Muscle of leg (tissue), 11 donors: ENCODE data around the gene DNAJC17. TPM values are rescaled to one million over a fixed set of nuclear protein-coding genes. Genes with fewer than 3 reads are reported as not detected.
A peak's percentile ranks its signal among the peaks of the same experiment; 100 is the strongest.

Experiments
- DNase-seq: peaks from one replicate; pipeline ENCODE4 v3.0.0; 2013
- H3K27ac ChIP-seq: one replicate; pipeline ENCODE4 v1.5.1; 2013; ENCODE audit warnings: mild to moderate bottlenecking, low read length, control low read depth
- H3K27me3 ChIP-seq: one replicate; pipeline ENCODE4 v1.6.1; 2013; ENCODE audit warnings: low read length; ENCODE audit not compliant: control insufficient read depth, insufficient read depth
- H3K36me3 ChIP-seq: one replicate; pipeline ENCODE4 v1.6.1; 2013; ENCODE audit warnings: low read length; ENCODE audit not compliant: control insufficient read depth, insufficient read depth
- H3K4me1 ChIP-seq: one replicate; pipeline ENCODE4 v1.6.1; 2013; ENCODE audit warnings: low read length; ENCODE audit not compliant: control insufficient read depth, insufficient read depth
- H3K4me3 ChIP-seq: one replicate; pipeline ENCODE4 v1.5.1; 2013; ENCODE audit warnings: low read length, control low read depth
- H3K9me3 ChIP-seq: replicated peaks from 2 replicates; pipeline ENCODE4 v1.6.1; 2013; ENCODE audit warnings: low read depth, low read length; ENCODE audit not compliant: control insufficient read depth
- WGBS: methylation state at CpG from one replicate; pipeline ENCODE4 v1.1.5; 2013; ENCODE audit warnings: missing lambda C conversion rate; ENCODE audit not compliant: insufficient coverage; 5-methylcytosine and 5-hydroxymethylcytosine counted together
- polyA plus RNA-seq, 8 donors: library from polyadenylated mRNA; unstranded; fragments of 120-200 nt; gene quantifications; one replicate each; pipeline versions ENCODE4 v1.2.1 to v1.2.3, GENCODE V29; 2013; ENCODE audit warnings: inconsistent platforms in 1 of 8, low replicate concordance in 1 of 8; ENCODE audit not compliant: insufficient read length in 8 of 8, insufficient read depth in 1 of 8
- total RNA-seq: library from RNA; stranded (reverse); fragments of 120-200 nt; gene quantifications from one replicate; pipeline ENCODE4 v1.2.4, GENCODE V29; 2013

DNAJC17 gene
- total and polyA plus RNA-seq, 9 donors, result 23.9 to 37.9 (median 30.4) TPM

GRCh38 chr15:40776537-40777141 lies 30.6 kb downstream of the DNAJC17 start:
- no peak for DNase-seq
- H3K36me3 ChIP-seq, result peaks cover 69% of the 10 kb centered on the region

GRCh38 chr15:40775740-40776536 lies 31.3 kb downstream of the DNAJC17 start:
- Histone ChIP-seq H3K27me3 (no peaks in the 10 kb centered on the region), H3K9me3 (no peaks in the 10 kb centered on the region), H3K27ac (no peak overlapping the region), H3K4me3 (no peak overlapping the region), H3K4me1 (peaks cover 2% of the 10 kb centered on the region), H3K36me3 (peaks cover 69% of the 10 kb centered on the region)
- no peak for DNase-seq
- 96% methylated on average over 12 of the region's 14 CpGs for WGBS

More at GRCh38 chr15:40776537-40777141, 30.6 kb downstream of the DNAJC17 start:
- 99% methylated on average over 7 of the region's 11 CpGs for whole genome bisulfite sequencing
- Histone ChIP-seq H3K9me3 (no peaks in the 10 kb centered on the region), H3K27ac (no peak overlapping the region), H3K27me3 (no peaks in the 10 kb centered on the region), H3K4me3 (no peak overlapping the region), H3K4me1 (no peaks in the 10 kb centered on the region)

- H3K4me3 ChIP-seq, result no peak overlapping the region
- H3K4me1 ChIP-seq, result peaks cover 12% of the 10 kb centered on the region
- H3K36me3 ChIP-seq, result peaks cover 68% of the 10 kb centered on the region
- 93% methylated on average over 6 of the region's 10 CpGs for WGBS
- DNase-seq, result no peak
- H3K9me3 ChIP-seq, result no peaks in the 10 kb centered on the region
- no peak overlapping the region for H3K27ac ChIP-seq
- no peaks in the 10 kb centered on the region for H3K27me3 ChIP-seq
Measured at GRCh38 chr15:40775007-40775406, 32.3 kb downstream of the DNAJC17 start.

- Histone ChIP-seq H3K9me3 (no peaks in the 10 kb centered on the region), H3K4me3 (no peak overlapping the region), H3K4me1 (peaks cover 23% of the 10 kb centered on the region), H3K27ac (no peak overlapping the region), H3K36me3 (peaks cover 61% of the 10 kb centered on the region), H3K27me3 (no peaks in the 10 kb centered on the region)
- DNase-seq, result no peak
- 70% methylated on average over 1 of the region's 6 CpGs for WGBS
Measured at GRCh38 chr15:40773902-40774301, 33.4 kb downstream of the DNAJC17 start.

- WGBS, result 87% methylated on average over 7 of the region's 8 CpGs
- Histone ChIP-seq H3K4me3 (no peak overlapping the region), H3K27me3 (no peaks in the 10 kb centered on the region), H3K9me3 (no peaks in the 10 kb centered on the region), H3K27ac (no peak overlapping the region), H3K4me1 (peaks cover 27% of the 10 kb centered on the region), H3K36me3 (peaks cover 57% of the 10 kb centered on the region)
- DNase-seq, result no peak
Measured at GRCh38 chr15:40773496-40773895, 33.8 kb downstream of the DNAJC17 start.

- peaks cover 63% of the 10 kb centered on the region for H3K36me3 ChIP-seq
- H3K4me1 ChIP-seq, result peaks cover 29% of the 10 kb centered on the region
- DNase-seq, result no peak
- no peak overlapping the region for H3K27ac ChIP-seq
- H3K4me3 ChIP-seq, result no peak overlapping the region
- H3K27me3 ChIP-seq, result no peaks in the 10 kb centered on the region
- no peaks in the 10 kb centered on the region for H3K9me3 ChIP-seq
- 76% methylated on average over 9 of the region's 13 CpGs for WGBS
Measured at GRCh38 chr15:40772014-40772413, 35.3 kb downstream of the DNAJC17 start.

- Histone ChIP-seq H3K4me1 (peaks cover 29% of the 10 kb centered on the region), H3K9me3 (no peaks in the 10 kb centered on the region), H3K27ac (no peak overlapping the region), H3K27me3 (no peaks in the 10 kb centered on the region), H3K36me3 (peaks cover 56% of the 10 kb centered on the region), H3K4me3 (no peak overlapping the region)
- 90% methylated on average over 5 of the region's 5 CpGs for WGBS
- no peak for DNase-seq
Measured at GRCh38 chr15:40771242-40771641, 36.0 kb downstream of the DNAJC17 start.

- 51% methylated on average over 17 of the region's 17 CpGs for WGBS
- peak; percentile 48 for DNase-seq
- H3K36me3 ChIP-seq, result peaks cover 46% of the 10 kb centered on the region
- no peaks in the 10 kb centered on the region for H3K27me3 ChIP-seq
- peaks cover 33% of the 10 kb centered on the region for H3K4me1 ChIP-seq
- peak overlapping the region; percentile 75 for H3K27ac ChIP-seq
- no peak overlapping the region for H3K4me3 ChIP-seq
- H3K9me3 ChIP-seq, result no peaks in the 10 kb centered on the region
Measured at GRCh38 chr15:40770147-40770721, 37.0 kb downstream of the DNAJC17 start.

- H3K4me3 ChIP-seq, result no peak within 1 kb of the TSS
- H3K27ac ChIP-seq, result peak within 1 kb of the TSS; percentile 75
Measured at GRCh38 chr15:40769274-40770146, 37.8 kb downstream of the DNAJC17 start, which contains the start of gene C15orf62. C15orf62 (plus strand) TSS chr15:40769980; CDS start chr15:40770496, 516 bp downstream.

More at GRCh38 chr15:40769274-40770146, 37.8 kb downstream of the DNAJC17 start, which contains the start of gene C15orf62:
- peaks cover 37% of the 10 kb centered on the region for H3K4me1 ChIP-seq
- WGBS, result 47% methylated on average over 23 of the region's 28 CpGs
- H3K9me3 ChIP-seq, result no peaks in the 10 kb centered on the region
- H3K27me3 ChIP-seq, result no peaks in the 10 kb centered on the region
- peaks cover 39% of the 10 kb centered on the region for H3K36me3 ChIP-seq
- peak; percentile 48 for DNase-seq
